Vagina (tissue), 2 donors: ENCODE measurements around the gene FGF11.

Experiments
- CTCF ChIP-seq, 3 experiments: fragments of 450-650 bp in 2 of 3; fragments of 200-600 bp in 1 of 3; sonication (generic) in 1 of 3; IDR thresholded peaks; one replicate each; pipeline ENCODE4 v1.5.1; 2017 to 2019; ENCODE audit warnings: antibody characterized with exemption in 3 of 3, mild to moderate bottlenecking in 2 of 3, moderate library complexity in 2 of 3
- POLR2A ChIP-seq, 2 donors: fragments of 450-650 bp; IDR thresholded peaks; one replicate each; pipeline ENCODE4 v1.6.1; 2017; ENCODE audit warnings: antibody characterized with exemption in 2 of 2, mild to moderate bottlenecking in 2 of 2, moderate library complexity in 2 of 2
- POLR2AphosphoS5 ChIP-seq, 2 donors: sonication (generic); formaldehyde crosslinking; IDR thresholded peaks; one replicate each; pipeline ENCODE4 v1.9.0; 2017; ENCODE audit warnings: antibody characterized with exemption in 2 of 2, mild to moderate bottlenecking in 2 of 2, low read depth in 1 of 2; ENCODE audit not compliant: insufficient read depth in 1 of 2

- TF ChIP-seq CTCF (IDR thresholded peaks at IDR 0.05) (no peak), POLR2A (IDR thresholded peaks at IDR 0.05) (no peak), POLR2AphosphoS5 (IDR thresholded peaks at IDR 0.05; ENCODE audit: insufficient read depth in 1 of 2, low read depth in 1 of 2) (no peak)
Observed at GRCh38 chr17:7415784-7416183, 23.5 kb upstream of the FGF11 start.
